ENCODE results near the gene PCDHB12.

PCDHB12 gene

GRCh38 chr5:141261238-141261546, 52.7 kb downstream of the PCDHB12 start:
- Histone ChIP-seq H3K27ac (no peak overlapping the region), H3K36me3 (no peaks in the 10 kb centered on the region), H3K27me3 (ENCODE audit: insufficient read depth, low read depth, severe bottlenecking) (no peaks in the 10 kb centered on the region), H3K9me3 (ENCODE audit: severe bottlenecking) (peaks cover 70% of the 10 kb centered on the region), H3K4me3 (ENCODE audit: low read depth, low read length) (no peak overlapping the region)
- no peak for TF ChIP-seq CTCF (IDR thresholded peaks at IDR 0.05; ENCODE audit: low read depth, low read length)
- DNase-seq = no peak

Data from WERI-Rb-1 (cell line).